ENCODE measurements around the gene LMOD3. TPM values are rescaled to one million over a fixed set of nuclear protein-coding genes. Genes with fewer than 3 reads are reported as not detected.

The LMOD3 gene
- total RNA-seq, 4 donors from 2014 or later = 0.21 TPM; not detected in 3

DNA sequence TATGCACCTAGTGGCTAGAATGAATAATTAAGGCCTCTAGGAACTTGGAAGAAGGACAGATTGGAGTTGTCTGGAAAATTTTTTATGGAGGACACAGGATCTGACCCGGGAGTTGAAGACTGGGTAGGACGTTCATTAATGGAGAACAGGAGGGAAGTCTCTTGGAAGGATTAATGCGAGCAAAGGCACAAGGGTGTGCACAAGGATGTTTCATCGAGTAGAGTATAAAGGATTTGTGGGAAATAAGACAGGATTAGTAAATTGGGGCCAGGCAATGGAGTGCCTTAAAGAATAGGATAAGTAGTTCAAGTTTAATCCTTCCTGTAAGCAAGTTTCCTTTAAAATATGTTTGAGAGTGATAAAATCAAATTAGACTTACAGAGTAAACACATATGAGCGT is 14.6 kb downstream of the LMOD3 start:
- 88 to 90% methylated on average over 5 of the region's 5 CpGs for WGBS, 2 donors
- no peak for DNase-seq
- H3K4me3 ChIP-seq (replicated peaks in 1 of 3) = no peak overlapping the region
- peaks cover 14 to 18% of the 10 kb centered on the region in 2 donors for H3K36me3 ChIP-seq
- H3K27me3 ChIP-seq = no peaks in the 10 kb centered on the region
- H3K4me1 ChIP-seq = no peaks in the 10 kb centered on the region
- no peak overlapping the region for H3K27ac ChIP-seq
- TF ChIP-seq, protein P1, sequence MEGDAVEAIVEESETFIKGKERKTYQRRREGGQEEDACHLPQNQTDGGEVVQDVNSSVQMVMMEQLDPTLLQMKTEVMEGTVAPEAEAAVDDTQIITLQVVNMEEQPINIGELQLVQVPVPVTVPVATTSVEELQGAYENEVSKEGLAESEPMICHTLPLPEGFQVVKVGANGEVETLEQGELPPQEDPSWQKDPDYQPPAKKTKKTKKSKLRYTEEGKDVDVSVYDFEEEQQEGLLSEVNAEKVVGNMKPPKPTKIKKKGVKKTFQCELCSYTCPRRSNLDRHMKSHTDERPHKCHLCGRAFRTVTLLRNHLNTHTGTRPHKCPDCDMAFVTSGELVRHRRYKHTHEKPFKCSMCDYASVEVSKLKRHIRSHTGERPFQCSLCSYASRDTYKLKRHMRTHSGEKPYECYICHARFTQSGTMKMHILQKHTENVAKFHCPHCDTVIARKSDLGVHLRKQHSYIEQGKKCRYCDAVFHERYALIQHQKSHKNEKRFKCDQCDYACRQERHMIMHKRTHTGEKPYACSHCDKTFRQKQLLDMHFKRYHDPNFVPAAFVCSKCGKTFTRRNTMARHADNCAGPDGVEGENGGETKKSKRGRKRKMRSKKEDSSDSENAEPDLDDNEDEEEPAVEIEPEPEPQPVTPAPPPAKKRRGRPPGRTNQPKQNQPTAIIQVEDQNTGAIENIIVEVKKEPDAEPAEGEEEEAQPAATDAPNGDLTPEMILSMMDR (IDR thresholded peaks at IDR 0.05) = no peak
- no peak for TF ChIP-seq POLR2A (IDR thresholded peaks at IDR 0.05)
- intact Hi-C loops (cut with DNase I) = no loop called here
- no peaks in the 10 kb centered on the region for H3K9me3 ChIP-seq

DNA sequence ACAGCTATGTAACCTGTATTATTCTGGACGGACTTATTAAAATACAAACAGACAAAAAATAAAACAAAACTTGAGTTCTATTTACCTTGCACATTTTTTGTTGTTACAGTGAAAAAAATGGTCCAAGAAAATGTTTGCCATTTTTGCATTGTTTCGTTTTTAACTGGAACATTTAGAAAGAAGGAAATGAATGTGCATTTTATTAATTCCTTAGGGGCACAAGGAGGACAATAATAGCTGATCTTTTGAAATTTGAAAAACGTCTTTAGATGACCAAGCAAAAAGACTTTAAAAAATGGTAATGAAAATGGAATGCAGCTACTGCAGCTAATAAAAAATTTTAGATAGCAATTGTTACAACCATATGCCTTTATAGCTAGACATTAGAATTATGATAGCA is 17.1 kb downstream of the LMOD3 start:
- TF ChIP-seq POLR2A (IDR thresholded peaks at IDR 0.05) = no peak
- TF ChIP-seq, protein P1 (IDR thresholded peaks at IDR 0.05) = no peak
- H3K4me1 ChIP-seq = no peaks in the 10 kb centered on the region
- H3K4me3 ChIP-seq (replicated peaks in 1 of 3) = no peak overlapping the region
- no peak for DNase-seq
- H3K27me3 ChIP-seq = no peaks in the 10 kb centered on the region
- WGBS, 2 donors = 62 to 68% methylated on average over 3 of the region's 3 CpGs
- peaks cover 14 to 26% of the 10 kb centered on the region in 2 donors for H3K36me3 ChIP-seq
- intact Hi-C loops (cut with DNase I) = no loop called here
- H3K9me3 ChIP-seq = no peaks in the 10 kb centered on the region
- H3K27ac ChIP-seq = no peak overlapping the region

DNA sequence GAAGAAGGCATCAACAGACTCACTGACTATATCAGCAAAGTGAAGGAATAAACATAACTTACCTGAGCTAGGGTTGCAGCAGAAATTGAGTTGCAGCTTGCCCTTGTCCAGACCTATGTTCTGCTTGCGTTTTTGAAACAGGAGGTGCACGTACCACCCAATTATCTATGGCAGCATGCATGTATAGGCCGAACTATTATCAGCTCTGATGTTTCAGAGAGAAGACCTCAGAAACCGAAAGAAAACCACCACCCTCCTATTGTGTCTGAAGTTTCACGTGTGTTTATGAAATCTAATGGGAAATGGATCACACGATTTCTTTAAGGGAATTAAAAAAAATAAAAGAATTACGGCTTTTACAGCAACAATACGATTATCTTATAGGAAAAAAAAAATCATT is 17.8 kb downstream of the LMOD3 start:
- no peaks in the 10 kb centered on the region for H3K27me3 ChIP-seq
- no peak overlapping the region for H3K4me3 ChIP-seq (replicated peaks in 1 of 3)
- no peaks in the 10 kb centered on the region for H3K4me1 ChIP-seq
- no peak for DNase-seq
- TF ChIP-seq, protein P1 (IDR thresholded peaks at IDR 0.05) = no peak
- no peak for TF ChIP-seq POLR2A (IDR thresholded peaks at IDR 0.05)
- peaks cover 14 to 26% of the 10 kb centered on the region in 2 donors for H3K36me3 ChIP-seq
- intact Hi-C loops (cut with DNase I) = no loop called here
- 88 to 89% methylated on average over 8 of the region's 8 CpGs for WGBS, 2 donors
- no peaks in the 10 kb centered on the region for H3K9me3 ChIP-seq
- no peak overlapping the region for H3K27ac ChIP-seq

DNA sequence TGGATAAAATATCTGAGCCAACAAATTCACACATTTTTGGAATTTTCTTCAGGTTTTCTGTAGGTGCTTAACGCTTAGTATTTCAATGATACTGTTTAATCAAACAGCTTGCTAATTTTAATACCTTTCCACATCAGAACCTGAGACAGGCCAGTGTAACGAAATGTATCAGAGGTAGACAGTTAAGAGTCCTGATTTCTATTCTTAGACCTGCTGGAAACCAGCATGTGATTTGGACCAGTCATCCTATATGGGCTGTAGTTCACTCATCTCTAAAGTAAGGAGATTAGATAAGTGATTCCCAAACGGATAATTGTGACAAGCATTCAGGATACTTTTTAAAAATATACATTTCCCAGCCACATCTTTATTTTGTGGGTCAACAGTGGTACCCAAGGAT is 19.3 kb downstream of the LMOD3 start:
- Histone ChIP-seq H3K4me1 (no peaks in the 10 kb centered on the region), H3K4me3 (replicated peaks in 1 of 3) (no peak overlapping the region), H3K27me3 (no peaks in the 10 kb centered on the region), H3K9me3 (no peaks in the 10 kb centered on the region), H3K27ac (no peak overlapping the region), H3K36me3 (peaks cover 14 to 26% of the 10 kb centered on the region in 2 donors)
- 94 to 99% methylated on average over 3 of the region's 3 CpGs for WGBS, 2 donors
- TF ChIP-seq POLR2A (IDR thresholded peaks at IDR 0.05) = no peak
- TF ChIP-seq, protein P1 (IDR thresholded peaks at IDR 0.05) = no peak
- intact Hi-C loops (cut with DNase I) = no loop called here
- no peak for DNase-seq

DNA sequence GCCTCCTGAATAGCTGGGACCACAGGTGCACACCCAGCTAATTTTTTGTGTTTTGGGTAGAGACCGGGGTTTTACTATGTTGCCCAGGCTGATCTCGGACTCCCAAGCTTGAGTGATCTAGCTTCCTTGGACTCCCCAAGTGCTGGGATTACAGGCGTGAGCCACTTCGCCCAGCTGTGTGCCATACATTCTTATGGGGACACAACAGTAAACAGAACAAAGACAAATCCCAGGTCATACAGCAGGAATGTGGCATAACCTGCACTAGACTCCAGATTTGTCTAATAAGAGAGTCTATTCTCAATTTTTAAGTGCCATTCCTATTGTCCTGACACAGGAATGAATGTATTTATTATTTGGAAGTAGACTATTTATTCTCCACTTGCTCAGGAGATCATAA is 20.0 kb downstream of the LMOD3 start:
- TF ChIP-seq POLR2A (IDR thresholded peaks at IDR 0.05) = no peak
- TF ChIP-seq, protein P1 (IDR thresholded peaks at IDR 0.05) = no peak
- Histone ChIP-seq H3K27me3 (no peaks in the 10 kb centered on the region), H3K27ac (no peak overlapping the region), H3K4me3 (replicated peaks in 1 of 3) (no peak overlapping the region), H3K4me1 (peaks cover 0 to 2% of the 10 kb centered on the region in 2 donors), H3K36me3 (peaks cover 14 to 26% of the 10 kb centered on the region in 2 donors), H3K9me3 (no peaks in the 10 kb centered on the region)
- DNase-seq = no peak
- intact Hi-C loops (cut with DNase I) = no loop called here
- 96 to 100% methylated on average over 4 of the region's 4 CpGs for WGBS, 2 donors
